Mucosa of stomach (tissue), 1 donor: Measurements from ENCODE around the gene DMAP1.

ENCODE experiments used
- H3K27me3 ChIP-seq: one replicate; pipeline ENCODE4 v1.7.0; 2013; ENCODE audit warnings: mild to moderate bottlenecking, low read length; ENCODE audit not compliant: control insufficient read depth, insufficient read depth
- H3K36me3 ChIP-seq: one replicate; pipeline ENCODE4 v1.7.0; 2013; ENCODE audit warnings: low read length; ENCODE audit not compliant: control insufficient read depth, insufficient read depth
- H3K4me1 ChIP-seq: one replicate; pipeline ENCODE4 v1.7.0; 2013; ENCODE audit warnings: mild to moderate bottlenecking, low read length; ENCODE audit not compliant: control insufficient read depth, insufficient read depth
- H3K4me3 ChIP-seq: one replicate; pipeline ENCODE4 v1.7.0; 2013; ENCODE audit warnings: low read length
- H3K9ac ChIP-seq: one replicate; pipeline ENCODE4 v1.7.0; 2013; ENCODE audit warnings: mild to moderate bottlenecking, low read length, moderate library complexity
- H3K9me3 ChIP-seq: one replicate; pipeline ENCODE4 v1.7.0; 2013; ENCODE audit warnings: mild to moderate bottlenecking, low read length, moderate library complexity; ENCODE audit not compliant: control insufficient read depth
- donor health status: Pancreatic carcinoma.

Gene DMAP1

DNA sequence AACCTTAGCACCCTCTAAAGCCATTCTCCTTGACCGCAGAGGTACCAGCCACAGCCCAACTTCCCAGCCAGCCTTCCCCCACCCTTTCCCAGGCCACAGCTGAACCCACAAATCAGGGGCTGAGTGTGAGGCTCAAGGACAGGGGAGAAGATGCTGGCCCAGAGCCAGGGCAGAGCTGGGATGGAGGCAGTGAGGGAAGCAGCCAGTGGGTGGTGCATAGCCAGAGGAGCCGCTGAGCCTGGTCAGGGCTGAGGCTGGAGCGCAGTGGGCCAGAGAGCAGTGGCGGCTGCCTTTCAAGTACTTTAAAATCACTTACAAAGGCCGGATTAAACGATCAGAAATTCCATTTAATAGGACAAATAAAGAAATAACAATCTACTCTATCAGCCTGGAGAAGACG, 36.3 kb downstream of the DMAP1 start:
- H3K27me3 ChIP-seq = no peaks in the 10 kb centered on the region
- H3K9me3 ChIP-seq = no peaks in the 10 kb centered on the region
- peaks cover 6% of the 10 kb centered on the region for H3K4me1 ChIP-seq
- H3K4me3 ChIP-seq = no peak overlapping the region
- H3K36me3 ChIP-seq = no peaks in the 10 kb centered on the region
- H3K9ac ChIP-seq = no peak overlapping the region

GRCh38 chr1:44250068-44250781, 37.0 kb downstream of the DMAP1 start:
- H3K9me3 ChIP-seq = no peaks in the 10 kb centered on the region
- H3K27me3 ChIP-seq = no peaks in the 10 kb centered on the region
- H3K9ac ChIP-seq = no peak overlapping the region
- no peaks in the 10 kb centered on the region for H3K36me3 ChIP-seq
- H3K4me1 ChIP-seq = peaks cover 6% of the 10 kb centered on the region
- no peak overlapping the region for H3K4me3 ChIP-seq

GRCh38 chr1:44251486-44251885, 38.2 kb downstream of the DMAP1 start:
- H3K27me3 ChIP-seq = no peaks in the 10 kb centered on the region
- H3K9ac ChIP-seq = no peak overlapping the region
- no peaks in the 10 kb centered on the region for H3K36me3 ChIP-seq

DNA sequence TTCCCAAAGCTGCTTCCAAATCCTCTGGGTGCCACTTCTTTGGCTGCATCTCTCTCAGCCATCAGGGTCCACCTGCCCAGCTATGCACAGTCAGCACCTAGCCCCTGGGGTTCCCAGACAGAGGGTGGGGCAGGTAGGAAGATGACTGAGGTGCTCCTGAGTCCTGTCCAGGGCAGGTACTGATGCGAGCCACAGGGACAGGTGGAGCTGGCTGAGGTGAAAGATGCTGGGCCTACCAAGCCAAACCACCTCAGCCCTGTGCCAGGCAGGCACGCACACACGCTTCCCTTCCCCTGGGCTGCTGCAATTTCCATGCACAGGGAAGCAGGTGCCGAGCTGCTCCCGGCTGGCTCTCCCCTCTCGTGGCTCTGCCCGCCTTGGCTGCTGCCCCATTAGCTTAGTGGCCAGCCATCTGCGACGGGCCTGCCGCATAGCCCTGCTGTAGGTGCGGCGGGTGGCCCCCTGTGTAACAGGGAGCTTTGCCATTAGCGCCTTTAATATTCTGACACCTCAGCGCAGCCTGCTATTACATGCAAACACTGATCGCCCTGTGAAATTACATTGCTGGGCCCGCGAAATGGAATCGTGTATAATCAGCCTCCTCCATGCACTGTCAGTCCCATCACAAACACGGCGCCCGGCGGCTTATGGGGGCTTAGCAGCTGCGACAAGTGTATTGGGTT, 38.9 kb downstream of the DMAP1 start:
- Histone ChIP-seq H3K4me3 (no peak overlapping the region), H3K9me3 (no peaks in the 10 kb centered on the region), H3K4me1 (peaks cover 6% of the 10 kb centered on the region), H3K36me3 (no peaks in the 10 kb centered on the region), H3K9ac (no peak overlapping the region), H3K27me3 (no peaks in the 10 kb centered on the region)

More at GRCh38 chr1:44251486-44251885, 38.2 kb downstream of the DMAP1 start:
- no peak overlapping the region for H3K4me3 ChIP-seq
- no peaks in the 10 kb centered on the region for H3K9me3 ChIP-seq
- H3K4me1 ChIP-seq = peaks cover 6% of the 10 kb centered on the region

GRCh38 chr1:44254392-44254910, 41.2 kb downstream of the DMAP1 start:
- H3K36me3 ChIP-seq = no peaks in the 10 kb centered on the region
- H3K9ac ChIP-seq = no peak overlapping the region
- no peak overlapping the region for H3K4me3 ChIP-seq
- H3K27me3 ChIP-seq = no peaks in the 10 kb centered on the region
- no peaks in the 10 kb centered on the region for H3K9me3 ChIP-seq
- H3K4me1 ChIP-seq = peaks cover 6% of the 10 kb centered on the region

DNA sequence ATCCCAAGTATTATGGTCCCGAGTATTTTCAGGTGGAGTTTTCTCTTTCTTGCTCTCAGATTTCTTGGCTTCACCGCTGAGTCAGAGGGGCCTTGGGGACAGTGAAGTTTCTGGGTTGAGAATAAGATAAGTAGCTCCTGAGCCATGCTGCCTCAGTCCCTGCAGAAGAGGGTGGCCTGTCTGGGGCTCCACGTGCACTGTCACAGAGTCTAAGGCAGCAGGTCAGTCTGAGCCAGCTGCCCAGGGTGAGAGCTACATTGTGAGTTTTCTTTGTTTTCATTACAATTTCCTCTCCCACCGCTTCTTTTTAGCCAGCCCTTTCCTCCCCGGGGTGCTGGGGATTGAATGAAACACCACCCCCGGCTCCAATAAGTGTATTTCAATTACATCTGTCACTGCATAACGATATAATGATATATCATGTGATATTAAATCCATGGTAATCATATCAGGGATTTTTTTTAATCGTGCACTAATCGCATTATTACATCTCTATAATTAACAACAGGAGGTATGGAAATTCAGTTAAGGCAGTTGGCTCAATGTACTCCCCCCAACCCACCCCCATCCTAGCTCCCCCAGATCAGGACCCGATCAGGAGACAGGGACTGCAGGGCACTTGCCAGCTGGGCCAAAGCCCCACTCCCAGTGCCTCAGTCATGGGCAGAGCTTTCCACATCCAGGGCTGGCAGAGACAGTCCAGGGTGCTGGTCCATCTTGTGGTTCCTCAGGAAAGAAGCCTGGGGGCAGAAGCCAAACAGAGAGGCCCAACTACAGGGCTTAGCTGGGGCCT, 43.7 kb downstream of the DMAP1 start:
- H3K27me3 ChIP-seq = no peaks in the 10 kb centered on the region
- H3K36me3 ChIP-seq = no peaks in the 10 kb centered on the region
- peaks cover 22% of the 10 kb centered on the region for H3K4me1 ChIP-seq
- H3K9me3 ChIP-seq = no peaks in the 10 kb centered on the region
- no peak overlapping the region for H3K4me3 ChIP-seq
- no peak overlapping the region for H3K9ac ChIP-seq

DNA sequence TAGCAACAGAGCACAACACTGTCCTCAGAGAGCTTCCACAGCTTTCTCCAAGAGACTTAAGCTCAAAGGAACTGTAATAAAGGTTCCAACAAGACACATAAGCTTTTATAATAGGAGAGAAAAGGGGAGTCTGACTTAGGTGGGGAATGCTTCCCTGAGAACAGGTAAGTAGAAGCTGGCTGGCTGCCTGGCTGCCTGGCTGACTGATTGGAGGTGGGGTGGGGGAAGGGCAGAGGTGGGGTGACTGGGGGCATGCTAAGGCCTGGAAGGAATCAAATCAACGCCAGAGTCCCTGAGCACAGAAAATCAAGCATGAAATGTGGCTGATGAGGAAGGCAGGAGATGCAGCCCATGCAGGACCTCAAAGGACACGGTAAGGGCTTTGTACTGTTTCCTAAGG, 45.8 kb downstream of the DMAP1 start:
- Histone ChIP-seq H3K36me3 (no peaks in the 10 kb centered on the region), H3K9ac (no peak overlapping the region), H3K4me1 (peaks cover 41% of the 10 kb centered on the region), H3K9me3 (no peaks in the 10 kb centered on the region), H3K27me3 (no peaks in the 10 kb centered on the region), H3K4me3 (no peak overlapping the region)

DNA sequence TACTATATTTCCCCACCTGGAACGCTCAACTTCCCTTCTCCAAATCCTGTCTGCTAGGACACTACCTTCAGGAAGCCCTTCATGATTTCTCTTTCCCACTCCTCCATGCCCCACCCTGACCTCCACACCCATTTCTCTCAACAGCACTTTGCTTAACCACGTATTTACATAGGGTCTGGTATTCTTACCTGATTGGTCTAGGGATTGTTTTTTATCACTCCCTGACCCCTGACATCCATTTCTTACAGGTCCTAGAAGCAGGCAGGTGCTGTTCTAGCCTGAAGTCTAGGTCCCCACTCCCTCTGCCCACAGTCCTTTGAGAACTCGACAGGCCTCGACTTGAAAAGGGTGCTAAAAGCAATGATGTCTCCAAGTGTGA, 47.5 kb downstream of the DMAP1 start:
- no peaks in the 10 kb centered on the region for H3K36me3 ChIP-seq
- H3K9ac ChIP-seq = no peak overlapping the region

DNA sequence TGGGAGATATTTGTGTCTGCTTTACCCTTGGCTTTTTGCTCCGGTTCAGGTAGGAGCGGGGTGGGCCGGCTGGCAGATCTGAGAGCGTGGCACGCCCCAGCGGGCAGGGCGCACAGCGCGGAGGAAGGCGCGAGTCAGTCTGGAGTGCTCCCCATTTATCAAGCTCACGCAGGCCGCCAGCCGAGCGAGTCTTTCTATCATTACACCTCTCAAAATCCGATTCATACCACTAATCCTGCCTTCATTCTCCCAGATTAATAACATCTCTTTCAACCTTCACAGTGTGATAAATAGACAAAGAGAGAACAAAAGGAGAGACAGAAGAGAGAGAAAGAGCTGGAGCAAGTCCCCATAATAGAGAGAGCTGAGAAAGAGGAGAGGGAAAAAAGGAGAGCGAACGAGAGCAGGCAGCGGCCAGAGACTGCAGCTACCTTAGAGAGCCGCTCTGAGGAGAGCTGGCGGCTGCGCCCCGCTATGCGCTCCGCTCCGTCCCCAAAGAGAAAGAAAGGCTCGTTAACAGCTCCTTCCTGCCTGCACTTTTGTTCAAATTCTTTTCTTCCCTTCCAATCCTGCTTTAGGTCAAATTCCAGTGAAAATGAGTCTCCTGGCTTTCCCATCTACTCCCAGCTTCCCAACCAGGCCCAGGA, 48.0 kb downstream of the DMAP1 start:
- Histone ChIP-seq H3K9me3 (no peaks in the 10 kb centered on the region), H3K4me3 (no peak overlapping the region), H3K36me3 (no peaks in the 10 kb centered on the region), H3K4me1 (peaks cover 46% of the 10 kb centered on the region), H3K27me3 (no peaks in the 10 kb centered on the region), H3K9ac (peak overlapping the region; percentile 20)

More for the DNA sequence above, 47.5 kb downstream of the DMAP1 start:
- Histone ChIP-seq H3K4me3 (no peak overlapping the region), H3K9me3 (no peaks in the 10 kb centered on the region), H3K27me3 (no peaks in the 10 kb centered on the region), H3K4me1 (peaks cover 41% of the 10 kb centered on the region)

DNA sequence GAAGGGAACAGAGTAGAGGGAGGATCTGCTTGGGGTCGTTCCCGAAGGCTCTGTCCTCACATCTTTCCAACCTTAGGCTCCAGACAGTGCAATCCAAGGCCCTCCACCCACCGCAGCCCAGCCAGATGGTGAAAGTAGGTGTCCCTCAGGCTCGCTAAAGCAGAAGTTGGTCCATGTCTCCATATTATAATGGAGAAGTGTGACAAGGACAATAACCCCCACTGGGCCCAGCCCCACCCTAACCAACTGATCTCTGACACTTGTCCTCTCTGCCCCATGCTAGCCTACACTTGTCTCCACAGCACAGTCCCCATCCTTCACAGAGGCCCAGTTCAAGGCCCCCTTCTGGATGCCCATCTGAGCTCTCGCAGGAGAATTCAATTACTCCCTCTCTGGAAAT, 48.7 kb downstream of the DMAP1 start:
- no peaks in the 10 kb centered on the region for H3K36me3 ChIP-seq
- peak overlapping the region; percentile 20 for H3K9ac ChIP-seq
- no peaks in the 10 kb centered on the region for H3K9me3 ChIP-seq
- no peaks in the 10 kb centered on the region for H3K27me3 ChIP-seq
- H3K4me3 ChIP-seq = no peak overlapping the region
- H3K4me1 ChIP-seq = peaks cover 52% of the 10 kb centered on the region

- no peaks in the 10 kb centered on the region for H3K27me3 ChIP-seq
- H3K9me3 ChIP-seq = no peaks in the 10 kb centered on the region
- no peak overlapping the region for H3K4me3 ChIP-seq
- H3K9ac ChIP-seq = no peak overlapping the region
- H3K36me3 ChIP-seq = no peaks in the 10 kb centered on the region
- H3K4me1 ChIP-seq = peaks cover 57% of the 10 kb centered on the region
These were observed 49.1 kb downstream of the DMAP1 start for GRCh38 chr1:44262414-44262813.
